Hypothalamus (tissue), 51 donors: ENCODE results near the gene SH3PXD2A.
"Not testable (repeated sequence)": the region's sequence is repeated elsewhere in the genome, so short reads cannot be mapped to it uniquely, and the experiment has no call there.

Source experiments
- DNase-seq, 51 donors: peaks; one replicate each; lab custom pipeline; 2025; lab: John Stamatoyannopoulos, UW

The SH3PXD2A gene

GRCh38 chr10:103636492-103636891 is 218.9 kb downstream of the SH3PXD2A start:
- peak in 2 of 51 donors; percentile 28 to 35 for DNase-seq

GRCh38 chr10:103635580-103635979 is 219.8 kb downstream of the SH3PXD2A start:
- no peak for DNase-seq

GRCh38 chr10:103633846-103634245 is 221.5 kb downstream of the SH3PXD2A start:
- no peak for DNase-seq

GRCh38 chr10:103632871-103633270 is 222.5 kb downstream of the SH3PXD2A start:
- not testable (repeated sequence) for DNase-seq

GRCh38 chr10:103632247-103632642 is 223.1 kb downstream of the SH3PXD2A start:
- DNase-seq, result no peak

GRCh38 chr10:103630156-103630555 is 225.2 kb downstream of the SH3PXD2A start:
- peak in 2 of 51 donors; percentile 16 to 19 for DNase-seq

GRCh38 chr10:103629581-103629980 is 225.8 kb downstream of the SH3PXD2A start:
- DNase-seq, result no peak

GRCh38 chr10:103627893-103628292 is 227.5 kb downstream of the SH3PXD2A start:
- no peak for DNase-seq

- DNase-seq, result no peak
Observed at GRCh38 chr10:103627111-103627892, 228.1 kb downstream of the SH3PXD2A start.

- DNase-seq, result peak in 22 of 51 donors; percentile 10 to 66 (median 30)
Observed at GRCh38 chr10:103626178-103626577, 229.2 kb downstream of the SH3PXD2A start.

GRCh38 chr10:103622935-103623574 is 232.3 kb downstream of the SH3PXD2A start:
- DNase-seq, result no peak

- no peak for DNase-seq
Observed at GRCh38 chr10:103622286-103622685, 233.1 kb downstream of the SH3PXD2A start.

- peak in 17 of 51 donors; percentile 11 to 55 (median 35) for DNase-seq
Observed at GRCh38 chr10:103621783-103622125, 233.6 kb downstream of the SH3PXD2A start.

GRCh38 chr10:103620891-103621782 is 234.2 kb downstream of the SH3PXD2A start:
- peak in 1 of 51 donors; percentile 41 for DNase-seq

- no peak for DNase-seq
Observed at GRCh38 chr10:103620352-103620740, 235.0 kb downstream of the SH3PXD2A start.

- DNase-seq, result peak in 1 of 51 donors; percentile 8
Observed at GRCh38 chr10:103619424-103620351, 235.7 kb downstream of the SH3PXD2A start.

GRCh38 chr10:103618575-103619423 is 236.6 kb downstream of the SH3PXD2A start:
- peak in 39 of 51 donors; percentile 15 to 74 (median 40) for DNase-seq

GRCh38 chr10:103617602-103618385 is 237.6 kb downstream of the SH3PXD2A start:
- DNase-seq, result no peak
